ENCODE measurements around the gene APLNR. TPM values are rescaled to one million over a fixed set of nuclear protein-coding genes. Genes with fewer than 3 reads are reported as not detected.

The APLNR gene
- total and polyA plus RNA-seq, 4 donors: 3.2 to 39.4 (median 4.0) TPM

DNA sequence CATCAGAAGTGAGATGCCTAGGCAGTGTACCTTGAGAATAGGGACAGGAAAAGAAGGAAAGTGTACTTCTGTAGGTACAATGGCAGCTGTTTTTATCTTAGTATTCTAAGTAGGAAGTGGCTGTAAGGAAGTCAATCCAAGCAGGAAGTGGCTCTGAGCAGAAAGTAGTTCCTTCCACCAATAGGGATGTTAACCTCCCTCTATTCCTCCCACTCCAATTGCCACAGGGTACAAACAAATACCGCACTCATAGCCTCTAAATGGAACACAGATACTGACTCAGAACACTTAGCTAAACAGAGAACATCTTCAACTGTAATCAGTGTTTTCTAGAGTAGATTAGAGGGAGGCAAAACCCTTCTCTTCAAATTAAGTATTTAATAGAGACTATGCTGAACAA, 44.7 kb downstream of the APLNR start (continued):
- TF ChIP-seq, protein P1, sequence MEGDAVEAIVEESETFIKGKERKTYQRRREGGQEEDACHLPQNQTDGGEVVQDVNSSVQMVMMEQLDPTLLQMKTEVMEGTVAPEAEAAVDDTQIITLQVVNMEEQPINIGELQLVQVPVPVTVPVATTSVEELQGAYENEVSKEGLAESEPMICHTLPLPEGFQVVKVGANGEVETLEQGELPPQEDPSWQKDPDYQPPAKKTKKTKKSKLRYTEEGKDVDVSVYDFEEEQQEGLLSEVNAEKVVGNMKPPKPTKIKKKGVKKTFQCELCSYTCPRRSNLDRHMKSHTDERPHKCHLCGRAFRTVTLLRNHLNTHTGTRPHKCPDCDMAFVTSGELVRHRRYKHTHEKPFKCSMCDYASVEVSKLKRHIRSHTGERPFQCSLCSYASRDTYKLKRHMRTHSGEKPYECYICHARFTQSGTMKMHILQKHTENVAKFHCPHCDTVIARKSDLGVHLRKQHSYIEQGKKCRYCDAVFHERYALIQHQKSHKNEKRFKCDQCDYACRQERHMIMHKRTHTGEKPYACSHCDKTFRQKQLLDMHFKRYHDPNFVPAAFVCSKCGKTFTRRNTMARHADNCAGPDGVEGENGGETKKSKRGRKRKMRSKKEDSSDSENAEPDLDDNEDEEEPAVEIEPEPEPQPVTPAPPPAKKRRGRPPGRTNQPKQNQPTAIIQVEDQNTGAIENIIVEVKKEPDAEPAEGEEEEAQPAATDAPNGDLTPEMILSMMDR (IDR thresholded peaks at IDR 0.05; ENCODE audit: low read depth, low read length, missing input control): no peak

DNA sequence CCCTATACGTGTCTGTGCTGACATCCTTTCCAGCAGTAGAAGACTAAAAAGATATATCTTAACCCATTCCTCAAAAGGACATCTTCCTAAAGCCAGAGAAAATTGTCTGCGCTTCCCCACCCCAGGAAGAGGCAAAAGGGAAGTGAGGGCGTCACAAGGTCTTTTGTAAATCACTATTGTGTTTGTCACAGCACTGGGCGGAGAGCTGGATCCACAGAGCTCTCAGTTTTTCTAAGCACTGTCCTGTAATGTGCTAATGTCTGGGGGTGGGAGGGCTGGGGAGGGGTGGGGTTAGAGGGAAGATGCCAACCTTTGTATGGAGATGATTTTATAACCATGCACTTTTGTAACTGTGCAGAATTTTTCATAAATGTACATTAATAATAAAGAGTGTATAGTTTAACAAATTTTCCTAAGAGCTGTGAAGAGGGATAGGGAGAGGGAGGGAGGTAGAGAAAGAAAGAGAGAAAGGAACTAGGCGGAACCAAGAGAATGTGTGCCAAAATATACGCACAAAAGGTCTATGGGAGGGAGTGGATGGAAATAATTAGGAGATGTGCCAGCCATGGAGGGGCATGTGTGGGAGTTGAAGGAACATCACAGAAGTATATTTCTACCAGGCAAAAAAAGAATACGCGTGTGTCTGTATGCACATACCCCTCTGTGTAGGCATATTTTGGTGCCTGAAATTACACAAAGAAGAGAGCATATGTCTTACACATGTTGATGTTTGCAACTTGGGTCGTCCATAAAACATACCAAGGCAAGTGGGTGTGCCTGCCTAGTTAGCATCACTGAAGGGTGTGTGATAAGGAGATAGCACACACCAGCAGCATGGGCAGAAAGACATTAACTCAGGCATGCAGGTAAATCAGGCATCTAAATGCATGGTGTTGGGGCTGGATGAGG, 45.5 kb downstream of the APLNR start:
- Histone ChIP-seq H3K36me3 (ENCODE audit: control insufficient read depth in 4 of 4, insufficient read depth in 3 of 4, low read depth in 1 of 4, low read length in 3 of 4) (no peaks in the 10 kb centered on the region), H3K9ac (ENCODE audit: low read depth in 1 of 2, low read length in 2 of 2) (no peak overlapping the region), H3K27me3 (ENCODE audit: control insufficient read depth in 4 of 4, insufficient read depth in 4 of 4, low read length in 3 of 4) (no peaks in the 10 kb centered on the region), H3K9me3 (ENCODE audit: control insufficient read depth in 4 of 4, low read length in 3 of 4) (no peaks in the 10 kb centered on the region), H3K4me1 (ENCODE audit: control insufficient read depth in 4 of 4, insufficient read depth in 4 of 4, low read length in 3 of 4) (no peaks in the 10 kb centered on the region), H3K27ac (ENCODE audit: low read depth in 1 of 2, low read length in 2 of 2) (no peak overlapping the region), H3K4me3 (ENCODE audit: low read depth in 1 of 3, low read length in 3 of 3) (no peak overlapping the region)
- TF ChIP-seq, protein P2, sequence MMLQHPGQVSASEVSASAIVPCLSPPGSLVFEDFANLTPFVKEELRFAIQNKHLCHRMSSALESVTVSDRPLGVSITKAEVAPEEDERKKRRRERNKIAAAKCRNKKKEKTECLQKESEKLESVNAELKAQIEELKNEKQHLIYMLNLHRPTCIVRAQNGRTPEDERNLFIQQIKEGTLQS (IDR thresholded peaks at IDR 0.05): no peak
- no peak for DNase-seq (ENCODE audit: low spot score)
- 67% methylated on average over 9 of the region's 9 CpGs for WGBS

DNA sequence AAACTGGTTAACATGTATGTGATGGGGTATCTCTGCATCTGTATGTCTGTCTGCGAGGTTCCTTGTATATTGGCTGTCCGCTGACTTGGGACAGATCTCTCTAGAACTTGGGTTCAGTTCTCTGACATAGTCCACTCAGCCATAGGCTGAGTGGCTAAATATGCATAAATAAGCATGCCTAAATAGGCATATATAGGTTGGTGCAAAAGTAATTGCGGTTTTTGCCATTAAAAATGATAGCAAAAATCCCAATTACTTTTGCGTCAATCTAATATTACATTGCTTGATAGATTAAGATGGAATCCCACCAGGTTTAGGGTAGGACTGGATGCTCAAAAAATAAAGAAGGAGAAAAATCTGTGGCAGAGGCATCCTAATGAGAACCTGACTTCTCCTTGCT, 46.5 kb downstream of the APLNR start:
- TF ChIP-seq, protein P1 (IDR thresholded peaks at IDR 0.05; ENCODE audit: low read depth, low read length, missing input control): no peak
- no peak for TF ChIP-seq JUND (IDR thresholded peaks at IDR 0.05)
- TF ChIP-seq NR2F2 (IDR thresholded peaks at IDR 0.05): no peak
- TF ChIP-seq, protein P2 (IDR thresholded peaks at IDR 0.05): no peak
- no peak for TF ChIP-seq GABPA (IDR thresholded peaks at IDR 0.05 in 1 of 2, conservative IDR thresholded peaks at IDR 0.05 in 1 of 2)
- TF ChIP-seq HNF4G (IDR thresholded peaks at IDR 0.05): no peak
- TF ChIP-seq TAF1 (conservative IDR thresholded peaks at IDR 0.05): no peak
- TF ChIP-seq EGR1 (IDR thresholded peaks at IDR 0.05; ENCODE audit: low read depth in 2 of 2): no peak
- TF ChIP-seq YY1 (IDR thresholded peaks at IDR 0.05): no peak
- TF ChIP-seq, protein P3, sequence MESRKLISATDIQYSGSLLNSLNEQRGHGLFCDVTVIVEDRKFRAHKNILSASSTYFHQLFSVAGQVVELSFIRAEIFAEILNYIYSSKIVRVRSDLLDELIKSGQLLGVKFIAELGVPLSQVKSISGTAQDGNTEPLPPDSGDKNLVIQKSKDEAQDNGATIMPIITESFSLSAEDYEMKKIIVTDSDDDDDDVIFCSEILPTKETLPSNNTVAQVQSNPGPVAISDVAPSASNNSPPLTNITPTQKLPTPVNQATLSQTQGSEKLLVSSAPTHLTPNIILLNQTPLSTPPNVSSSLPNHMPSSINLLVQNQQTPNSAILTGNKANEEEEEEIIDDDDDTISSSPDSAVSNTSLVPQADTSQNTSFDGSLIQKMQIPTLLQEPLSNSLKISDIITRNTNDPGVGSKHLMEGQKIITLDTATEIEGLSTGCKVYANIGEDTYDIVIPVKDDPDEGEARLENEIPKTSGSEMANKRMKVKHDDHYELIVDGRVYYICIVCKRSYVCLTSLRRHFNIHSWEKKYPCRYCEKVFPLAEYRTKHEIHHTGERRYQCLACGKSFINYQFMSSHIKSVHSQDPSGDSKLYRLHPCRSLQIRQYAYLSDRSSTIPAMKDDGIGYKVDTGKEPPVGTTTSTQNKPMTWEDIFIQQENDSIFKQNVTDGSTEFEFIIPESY (IDR thresholded peaks at IDR 0.05): no peak
- TF ChIP-seq RAD21 (IDR thresholded peaks at IDR 0.05): no peak
- no peak for TF ChIP-seq FOXA1 (IDR thresholded peaks at IDR 0.05)
- DNase-seq (ENCODE audit: low spot score): no peak
- no peak overlapping the region for H3K9ac ChIP-seq (ENCODE audit: low read depth in 1 of 2, low read length in 2 of 2)
- 89% methylated on average over 4 of the region's 4 CpGs for WGBS
- no peak overlapping the region for H3K27ac ChIP-seq (ENCODE audit: low read depth in 1 of 2, low read length in 2 of 2)
- H3K9me3 ChIP-seq (ENCODE audit: control insufficient read depth in 4 of 4, low read length in 3 of 4): no peaks in the 10 kb centered on the region
- no peaks in the 10 kb centered on the region for H3K4me1 ChIP-seq (ENCODE audit: control insufficient read depth in 4 of 4, insufficient read depth in 4 of 4, low read length in 3 of 4)
- H3K4me3 ChIP-seq (ENCODE audit: low read depth in 1 of 3, low read length in 3 of 3): no peak overlapping the region
- no peaks in the 10 kb centered on the region for H3K27me3 ChIP-seq (ENCODE audit: control insufficient read depth in 4 of 4, insufficient read depth in 4 of 4, low read length in 3 of 4)
- no peaks in the 10 kb centered on the region for H3K36me3 ChIP-seq (ENCODE audit: control insufficient read depth in 4 of 4, insufficient read depth in 3 of 4, low read depth in 1 of 4, low read length in 3 of 4)

Other genes starting within 250 kb of the APLNR start
- not detected for gene OR5AK2, start 248.3 kb downstream of the APLNR start, total RNA-seq
- gene OR5AK2, start 248.3 kb downstream of the APLNR start, polyA plus RNA-seq: not detected
- 1 to 10 TPM in 1 of 2 donors, under 1 TPM in 1; under 0.01 to 1.4 TPM for gene LRRC55, start 55.3 kb downstream of the APLNR start, total RNA-seq
- gene LRRC55, start 55.3 kb downstream of the APLNR start, polyA plus RNA-seq: 1 to 10 TPM in 1 of 2 donors, under 1 TPM in 1; 0.08 to 1.5 TPM
- gene TNKS1BP1, start 87.7 kb upstream of the APLNR start, total RNA-seq: 10 to 100 TPM; 28.3 to 61.9 TPM
- 10 to 100 TPM; 32.0 to 67.1 TPM for gene TNKS1BP1, start 87.7 kb upstream of the APLNR start, polyA plus RNA-seq
- gene SSRP1, start 98.6 kb upstream of the APLNR start, total RNA-seq: 10 to 100 TPM; 28.5 to 45.3 TPM
- 10 to 100 TPM; 13.9 to 28.2 TPM for gene SSRP1, start 98.6 kb upstream of the APLNR start, polyA plus RNA-seq
- gene P2RX3, start 101.1 kb upstream of the APLNR start, total RNA-seq: under 1 TPM; 0.28 to 0.33 TPM
- gene P2RX3, start 101.1 kb upstream of the APLNR start, polyA plus RNA-seq: under 1 TPM; 0.18 TPM
- 1 to 10 TPM in 1 of 2 donors, not detected in 1; 4.9 TPM for gene PRG3, start 143.9 kb upstream of the APLNR start, total RNA-seq
- gene PRG3, start 143.9 kb upstream of the APLNR start, polyA plus RNA-seq: under 1 TPM in 1 of 2 donors, not detected in 1; 0.22 TPM
- 10 to 100 TPM in 1 of 2 donors, not detected in 1; 24.2 TPM for gene PRG2, start 153.4 kb upstream of the APLNR start, total RNA-seq
- 1 to 10 TPM in 1 of 2 donors, under 1 TPM in 1; 0.74 to 1.2 TPM for gene PRG2, start 153.4 kb upstream of the APLNR start, polyA plus RNA-seq
- 100 to 1,000 TPM in 1 of 2 donors, 10 to 100 TPM in 1; 47.2 to 106 TPM for gene SLC43A3, start 189.9 kb upstream of the APLNR start, total RNA-seq
- gene SLC43A3, start 189.9 kb upstream of the APLNR start, polyA plus RNA-seq: 100 to 1,000 TPM in 1 of 2 donors, 10 to 100 TPM in 1; 80.2 to 152 TPM
- under 1 TPM; 0.75 to 0.89 TPM for gene RTN4RL2, start 223.3 kb upstream of the APLNR start, total RNA-seq
- gene RTN4RL2, start 223.3 kb upstream of the APLNR start, polyA plus RNA-seq: 10 to 100 TPM in 1 of 2 donors, 1 to 10 TPM in 1; 5.5 to 18.1 TPM

Measured in liver (tissue), 9 donors.